NK-92 (cell line): ENCODE results near the gene TTYH3.

ENCODE experiments used
- DNase-seq: peaks from one replicate; lab custom pipeline; 2025; ENCODE audit not compliant: unreplicated experiment; lab: John Stamatoyannopoulos, UW

Gene TTYH3

DNA sequence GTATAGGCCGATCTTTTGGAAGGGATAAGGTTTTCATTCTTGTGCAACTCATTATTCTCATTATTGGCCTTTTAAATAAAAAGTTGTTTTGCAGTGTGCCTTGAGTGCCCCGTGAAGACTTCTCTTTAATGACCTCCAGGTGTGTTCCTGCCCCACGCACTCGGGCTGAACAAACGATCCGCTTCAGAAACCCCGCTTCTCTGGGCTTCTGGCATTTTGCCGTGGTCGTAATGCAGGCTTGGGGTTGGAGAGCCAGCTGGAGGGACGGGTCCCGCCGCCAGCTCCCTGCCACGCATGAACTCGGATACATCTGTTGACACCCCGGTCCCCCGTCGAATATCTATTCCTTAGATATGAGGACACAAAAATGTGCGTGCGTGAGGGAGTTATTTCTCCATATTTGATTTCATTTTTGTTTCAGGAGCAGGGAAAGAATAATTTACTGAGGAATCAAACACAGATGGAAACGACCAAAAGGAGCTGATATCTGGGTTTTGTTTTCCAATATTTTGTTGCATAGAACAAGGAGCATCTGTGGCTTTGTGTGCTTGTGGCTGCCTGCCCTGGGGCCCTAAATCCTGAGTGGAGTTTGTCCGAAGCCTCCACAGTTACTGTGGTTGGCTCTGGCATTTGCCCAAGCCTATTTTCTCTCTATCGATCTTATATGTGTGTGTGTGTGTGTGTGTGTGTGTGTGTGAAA, 17.0 kb upstream of the TTYH3 start:
- no peak for DNase-seq

DNA sequence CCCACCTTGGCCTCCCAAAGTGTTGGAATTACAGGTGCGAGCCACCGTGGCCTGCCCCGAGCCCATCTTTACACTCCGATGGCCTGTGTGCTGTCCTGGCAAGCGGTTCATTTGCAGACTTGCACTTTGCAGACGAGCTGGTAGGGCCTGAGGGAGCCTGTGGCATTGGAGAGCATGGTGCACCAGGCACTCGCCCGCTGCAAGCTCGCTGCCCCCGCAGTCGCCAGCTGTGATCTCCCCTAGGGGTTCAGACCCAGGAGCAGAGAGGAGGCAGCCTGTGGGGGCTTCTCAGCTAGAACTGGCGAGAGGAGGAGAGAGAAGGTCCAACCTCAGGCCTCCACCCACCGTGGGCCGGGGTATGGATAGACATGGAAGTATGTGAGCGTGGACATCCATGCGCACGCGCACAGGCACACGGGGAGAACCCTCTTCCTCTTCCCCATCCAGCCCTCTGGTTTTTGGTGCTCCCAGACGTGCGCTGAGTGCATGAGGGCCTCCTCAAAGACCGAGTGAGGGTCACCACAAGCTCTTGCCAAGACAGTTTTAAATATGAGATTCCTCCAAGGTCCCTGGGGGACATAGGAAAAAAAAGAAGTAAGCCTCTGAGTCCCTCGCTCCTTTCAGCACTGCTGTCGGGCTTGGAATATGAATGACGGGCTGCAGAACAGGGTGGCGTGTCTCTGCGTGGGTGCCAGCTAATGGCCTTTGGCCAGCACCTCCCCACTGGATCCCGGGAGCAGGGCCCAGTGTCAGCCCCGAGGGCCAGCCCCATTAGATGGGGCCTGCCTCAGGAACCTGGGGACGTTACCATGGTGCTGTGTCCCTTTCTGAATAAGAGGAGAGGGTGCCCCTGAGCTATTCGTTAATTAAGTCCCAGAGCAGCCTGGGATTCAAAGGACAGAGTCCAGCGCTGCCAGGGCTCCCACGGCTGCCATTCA, 15.1 kb upstream of the TTYH3 start:
- DNase-seq, result no peak

DNA sequence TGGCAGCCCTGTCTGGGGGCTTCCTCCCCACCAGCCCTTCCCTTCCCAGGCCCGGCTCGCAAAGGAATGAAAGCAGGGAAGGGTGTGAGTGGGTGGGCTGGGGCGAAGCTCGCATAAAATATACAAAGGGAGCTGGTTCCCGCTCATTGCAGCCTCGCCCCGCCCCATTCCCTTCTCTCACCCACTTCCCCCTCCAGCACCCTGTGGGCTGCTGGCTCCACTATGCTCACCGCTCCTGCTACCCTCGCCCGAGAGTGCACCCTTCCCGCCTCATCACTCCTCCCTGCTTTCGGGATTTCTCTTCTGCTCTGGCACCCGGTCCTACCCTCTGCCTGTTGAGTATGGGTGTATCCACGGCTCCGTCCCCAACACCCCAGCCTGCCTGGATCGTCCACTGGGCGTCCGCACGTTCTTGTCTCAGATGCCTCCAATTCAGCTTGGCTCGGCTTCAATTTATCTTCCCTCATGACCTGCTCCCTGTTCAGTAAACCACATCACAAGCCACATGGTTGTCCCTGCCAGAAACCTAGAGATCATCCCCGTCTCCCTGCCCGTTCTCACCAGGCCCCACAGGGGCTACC, 14.4 kb upstream of the TTYH3 start:
- no peak for DNase-seq

GRCh38 chr7:2619116-2619515, 12.7 kb upstream of the TTYH3 start:
- DNase-seq, result no peak

DNA sequence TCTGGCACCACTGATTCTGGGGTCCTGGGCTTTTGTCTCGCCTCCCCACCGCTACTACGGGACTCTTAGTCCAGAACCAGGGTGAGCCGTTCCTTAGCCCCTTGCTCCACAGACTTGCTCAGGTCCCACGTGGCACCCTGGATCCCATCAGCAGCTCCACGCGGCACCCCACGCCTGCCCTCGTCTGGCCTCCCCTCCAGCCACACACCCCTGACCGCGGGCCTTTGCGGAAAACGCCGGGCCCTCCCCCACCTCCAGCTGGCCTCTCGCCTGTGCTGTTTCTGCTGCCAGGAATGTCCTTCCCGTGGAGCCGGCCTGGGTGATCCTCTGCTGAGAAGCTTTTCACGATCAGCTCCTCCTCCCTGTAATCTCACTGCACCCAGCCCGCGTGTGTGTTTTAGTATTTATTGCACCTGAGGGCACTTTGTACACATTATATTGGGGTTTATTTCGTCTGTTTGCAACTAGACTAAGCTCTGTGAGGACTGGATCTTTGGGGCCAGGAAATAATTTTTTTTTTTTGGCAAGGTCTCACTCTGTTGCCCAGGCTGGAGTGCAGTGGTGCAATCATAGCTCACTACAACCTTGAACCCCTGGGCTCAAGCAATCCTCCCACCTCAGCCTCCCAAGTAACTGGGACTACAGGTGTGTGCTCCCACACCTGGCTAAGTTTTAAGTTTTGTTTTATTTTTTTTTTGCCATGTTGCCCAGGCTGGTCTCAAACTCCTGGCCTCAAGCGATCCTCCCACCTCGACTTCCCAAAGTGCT, 10.5 kb upstream of the TTYH3 start:
- no peak for DNase-seq

- no peak for DNase-seq
Observed at GRCh38 chr7:2621948-2622640, 9.7 kb upstream of the TTYH3 start.

DNA sequence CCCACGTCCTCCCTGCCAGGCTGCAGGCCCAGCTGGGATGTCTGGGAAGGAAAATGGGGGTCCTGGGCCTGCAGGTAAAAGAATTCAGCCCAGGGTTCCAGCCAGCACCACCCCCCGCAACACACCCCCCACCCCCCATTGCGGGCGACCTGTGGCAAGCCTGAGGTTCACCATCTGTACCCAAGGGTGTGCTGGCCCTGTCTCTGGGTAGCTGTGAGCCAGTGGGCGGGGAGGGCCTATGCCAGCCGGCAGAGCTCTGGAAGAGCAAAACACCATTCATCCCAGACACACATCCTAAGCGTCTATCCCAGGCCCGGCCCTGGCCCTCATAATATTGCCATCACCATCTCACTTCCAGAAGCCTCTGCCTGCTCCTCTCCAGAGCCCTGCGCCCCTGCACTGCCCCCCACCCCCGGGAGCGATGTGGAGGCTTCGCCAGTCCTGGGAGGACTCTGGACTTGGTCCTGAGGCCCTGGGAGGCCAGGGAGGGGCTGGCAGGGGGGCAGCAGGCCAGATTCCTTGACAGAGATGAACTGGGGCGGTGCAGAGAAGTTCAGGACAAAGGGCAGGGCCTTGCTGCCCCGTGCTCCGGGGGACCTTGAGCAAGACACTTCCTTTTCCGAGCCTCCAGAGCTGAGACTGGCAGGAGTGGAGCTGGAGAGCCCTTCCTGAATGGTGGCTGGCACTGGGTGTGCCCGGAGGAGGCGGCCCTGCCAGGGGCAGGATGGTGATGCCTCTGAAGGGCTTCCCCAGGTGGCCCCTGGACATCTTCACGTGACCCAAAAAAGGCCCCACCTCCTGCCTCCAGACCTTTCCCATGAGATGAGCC, 8.7 kb upstream of the TTYH3 start:
- no peak for DNase-seq

- DNase-seq, result no peak
Observed at GRCh38 chr7:2623698-2624014, 8.1 kb upstream of the TTYH3 start.

GRCh38 chr7:2624293-2624886, 7.4 kb upstream of the TTYH3 start:
- no peak for DNase-seq

- DNase-seq, result no peak
Observed at GRCh38 chr7:2626498-2627117, 5.2 kb upstream of the TTYH3 start.

- DNase-seq, result no peak
Observed at GRCh38 chr7:2627258-2628129, 4.3 kb upstream of the TTYH3 start.

GRCh38 chr7:2628130-2628482, 3.7 kb upstream of the TTYH3 start:
- no peak for DNase-seq

DNA sequence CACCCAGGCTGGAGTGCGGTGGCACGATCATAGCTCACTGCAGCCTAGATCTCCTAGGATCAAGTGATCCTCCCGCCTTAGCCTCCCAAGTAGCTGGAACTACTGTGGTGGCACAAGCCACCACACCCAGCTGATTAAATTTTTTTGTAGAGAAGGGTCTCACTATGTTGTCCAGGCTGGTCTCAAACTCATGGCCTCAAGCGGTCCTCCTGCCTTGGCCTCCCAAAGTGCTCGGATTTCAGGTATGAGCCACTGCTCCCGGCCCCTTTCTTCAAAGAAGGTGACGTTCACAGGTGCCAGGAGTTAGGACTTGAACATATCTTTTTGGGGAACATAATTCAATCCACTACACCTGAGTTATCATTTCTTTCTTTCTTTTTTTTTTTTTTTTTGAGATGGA, 2.9 kb upstream of the TTYH3 start:
- no peak for DNase-seq

DNA sequence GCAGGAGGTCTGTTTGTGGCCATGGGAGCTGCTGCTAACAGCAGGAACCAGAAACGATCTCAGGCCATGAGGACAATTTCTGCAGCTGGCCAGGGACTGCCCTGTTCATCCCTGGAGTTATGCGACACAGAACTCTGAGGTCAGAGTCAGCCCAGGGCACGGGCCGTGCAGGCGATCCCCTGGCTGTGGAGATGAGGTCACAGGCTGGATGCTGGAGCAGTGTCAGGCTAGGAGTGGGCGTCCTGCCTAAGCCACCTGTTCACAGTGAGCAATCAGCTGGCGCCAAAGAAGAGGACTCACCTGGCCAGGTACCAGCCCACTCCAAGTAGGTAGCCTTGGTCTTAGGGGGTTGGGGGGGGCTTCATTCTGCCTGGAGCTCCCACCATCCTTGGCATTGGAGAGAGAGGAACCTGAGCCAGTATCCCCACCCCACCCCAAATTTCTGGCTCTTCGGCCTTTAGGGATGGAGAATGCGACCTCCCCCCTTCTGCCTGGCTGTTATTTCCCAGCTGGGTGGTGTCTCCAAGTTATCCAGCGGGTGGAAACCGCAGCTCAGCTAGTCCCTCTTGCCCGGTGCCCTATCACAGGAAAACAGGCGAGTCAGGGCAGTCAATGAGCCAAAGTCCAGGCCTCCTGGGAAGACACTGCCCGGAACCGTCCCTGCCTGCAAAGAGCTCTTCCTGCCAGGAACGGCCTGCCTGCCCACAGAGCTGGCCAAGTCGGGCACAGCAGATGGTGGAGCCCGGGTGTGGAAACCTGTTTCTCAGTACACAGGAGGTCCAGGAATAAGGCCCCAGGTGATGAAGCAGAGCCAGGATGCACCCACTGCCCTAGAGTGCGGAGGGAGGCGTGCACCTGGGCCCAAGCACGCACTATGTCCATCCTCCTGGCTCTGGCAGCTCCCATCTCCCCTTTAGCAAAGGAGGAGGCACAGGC, 1.8 kb upstream of the TTYH3 start:
- no peak for DNase-seq

DNA sequence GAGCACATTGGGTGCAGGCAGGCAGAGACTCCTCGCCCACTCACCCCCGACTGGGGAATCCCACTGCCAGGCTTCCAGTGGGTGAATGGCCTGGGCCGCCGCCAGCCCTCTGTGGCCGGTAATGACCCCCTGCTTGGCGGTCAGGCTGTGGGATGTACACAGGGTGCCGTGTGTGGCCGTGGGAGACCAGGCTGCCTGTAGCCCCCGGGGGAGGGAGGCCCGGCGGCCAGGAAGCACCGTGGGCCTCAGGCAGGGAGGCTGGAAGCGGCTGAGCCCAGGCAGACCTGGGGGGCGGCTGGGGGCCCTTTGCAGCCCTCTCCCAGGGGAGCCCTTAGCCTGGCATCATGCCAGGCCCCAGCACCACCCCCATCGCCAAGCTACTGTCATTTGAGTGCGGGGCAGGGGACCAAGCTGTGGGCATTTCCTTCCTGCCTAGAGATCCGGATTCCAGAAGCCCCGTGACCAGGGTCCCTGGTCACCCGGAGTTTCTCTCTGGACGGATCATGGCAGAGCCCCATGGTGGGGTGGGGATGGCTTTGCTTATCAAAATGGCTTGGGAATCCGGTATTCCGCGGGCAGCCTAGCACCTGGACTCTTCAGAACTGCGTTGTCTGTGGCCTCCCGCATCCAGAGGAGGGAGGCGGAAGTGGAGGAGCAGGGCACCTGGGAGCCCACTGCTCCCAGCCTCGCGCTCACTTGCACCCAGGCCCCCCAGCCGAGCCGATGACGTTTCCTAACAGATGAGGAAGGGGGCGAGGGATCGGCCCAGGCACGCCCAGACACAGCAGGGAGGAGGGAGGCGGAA, 1.1 kb downstream of the TTYH3 start:
- DNase-seq, result no peak

GRCh38 chr7:2633538-2634266, 1.9 kb downstream of the TTYH3 start:
- DNase-seq, result no peak
